Activated B cell treated with CpG ODN at 0.5 μM for 24 hours (primary cell): ENCODE measurements around the gene UST. TPM values are rescaled to one million over a fixed set of nuclear protein-coding genes. Genes with fewer than 3 reads are reported as not detected.
"Not testable (repeated sequence)": the region's sequence is repeated elsewhere in the genome, so short reads cannot be mapped to it uniquely, and the experiment has no call there.

ENCODE experiments used
- ATAC-seq: fragments of 200-7000 bp; cut with Tn5 transposase; one replicate; pipeline ENCODE4 v1.10.0; 2021; ENCODE audit warnings: low read depth, mild to moderate bottlenecking, moderate library complexity
- CTCF ChIA-PET: fragments of 350-600 bp; sonication (Branson Sonifier 250); formaldehyde crosslinking; loops from one replicate; lab custom pipeline; 2021; ENCODE audit warnings: antibody characterized with exemption; lab: Charles Lee
- POLR2A ChIA-PET: fragments of 350-600 bp; sonication (Branson Sonifier 250); formaldehyde crosslinking; loops from one replicate; lab custom pipeline; 2021; ENCODE audit warnings: antibody characterized with exemption; lab: Charles Lee
- DNase-seq: peaks from one replicate; pipeline ENCODE4 v3.0.0; 2022
- H3K27ac Mint-ChIP-seq: one replicate; pipeline ENCODE4 v1.8.0; 2020; ENCODE audit warnings: mixed read lengths
- H3K27me3 Mint-ChIP-seq: one replicate; pipeline ENCODE4 v1.8.0; 2021; ENCODE audit warnings: mixed read lengths
- H3K36me3 Mint-ChIP-seq: one replicate; pipeline ENCODE4 v1.8.0; 2021; ENCODE audit warnings: low read depth, mixed read lengths
- H3K4me1 Mint-ChIP-seq: one replicate; pipeline ENCODE4 v1.8.0; 2021; ENCODE audit warnings: mixed read lengths
- H3K4me3 Mint-ChIP-seq: one replicate; pipeline ENCODE4 v1.8.0; 2020; ENCODE audit warnings: mild to moderate bottlenecking, mixed read lengths
- H3K9me3 Mint-ChIP-seq: one replicate; pipeline ENCODE4 v1.8.0; 2020; ENCODE audit warnings: mixed read lengths
- CTCF ChIP-seq: fragments of 200-600 bp; IDR thresholded peaks from one replicate; pipeline ENCODE4 v1.8.0; 2022; ENCODE audit warnings: antibody characterized with exemption, mild to moderate bottlenecking
- intact Hi-C: fragments of 100-400 bp; cut with micrococcal nuclease; formaldehyde crosslinking; loops from one replicate; pipeline ENCODE4 v1.15.1; 2024
- total RNA-seq: library from RNA; stranded (reverse); gene quantifications from 2 replicates; pipeline ENCODE4 v1.2.3, GENCODE V29; 2022

Gene UST
- total RNA-seq, 1 donor from 2014 or later = 18.1 TPM

- H3K4me1 Mint-ChIP-seq = peaks cover 9% of the 10 kb centered on the region
- H3K36me3 Mint-ChIP-seq = peaks cover 32% of the 10 kb centered on the region
- no peak for TF ChIP-seq CTCF
- no peak for ATAC-seq
- peaks cover 7% of the 10 kb centered on the region for H3K9me3 Mint-ChIP-seq
- H3K27me3 Mint-ChIP-seq = no peaks in the 10 kb centered on the region
- H3K27ac Mint-ChIP-seq = no peak overlapping the region
- no peak for DNase-seq
- ChIA-PET CTCF (interaction anchor here (0.9 kb wide), 1 partner anchor 24 kb away, joined by 3 read pairs; no protein-coding TSS in a partner anchor), POLR2A (interaction anchor here (0.5 kb wide), 1 partner anchor 744 kb away, joined by 3 read pairs; no protein-coding TSS in a partner anchor)
- H3K4me3 Mint-ChIP-seq = no peak overlapping the region
- intact Hi-C loops = no loop called here
Observed at GRCh38 chr6:149004664-149005063, 257.8 kb downstream of the UST start.

GRCh38 chr6:149006236-149006635 is 259.4 kb downstream of the UST start:
- DNase-seq, ATAC-seq, H3K27me3 Mint-ChIP-seq, H3K4me3 Mint-ChIP-seq, POLR2A ChIA-PET, intact Hi-C loops, H3K27ac Mint-ChIP-seq, H3K4me1 Mint-ChIP-seq, H3K9me3 Mint-ChIP-seq, CTCF ChIA-PET: not testable (repeated sequence)
- H3K36me3 Mint-ChIP-seq = peaks cover 33% of the 10 kb centered on the region

- POLR2A ChIA-PET = no interaction called here
- Mint-ChIP-seq H3K36me3 (peaks cover 33% of the 10 kb centered on the region), H3K9me3 (peaks cover 5% of the 10 kb centered on the region), H3K27ac (no peak overlapping the region), H3K4me1 (no peaks in the 10 kb centered on the region), H3K27me3 (no peaks in the 10 kb centered on the region), H3K4me3 (no peak overlapping the region)
- no peak for TF ChIP-seq CTCF
- ATAC-seq (no peak), DNase-seq (no peak)
- CTCF ChIA-PET = no interaction called here
- intact Hi-C loops = no loop called here
Observed at GRCh38 chr6:149006671-149007070, 259.8 kb downstream of the UST start.

- Mint-ChIP-seq H3K4me1 (no peaks in the 10 kb centered on the region), H3K4me3 (no peak overlapping the region), H3K27ac (no peak overlapping the region), H3K36me3 (peaks cover 38% of the 10 kb centered on the region), H3K9me3 (peaks cover 3% of the 10 kb centered on the region), H3K27me3 (no peaks in the 10 kb centered on the region)
- ChIA-PET POLR2A (no interaction called here), CTCF (interaction anchor here (1.4 kb wide), 1 partner anchor 21 kb away, joined by 5 read pairs; no protein-coding TSS in a partner anchor)
- intact Hi-C loops = no loop called here
- DNase-seq = no peak
- TF ChIP-seq CTCF = no peak
- no peak for ATAC-seq
Observed at GRCh38 chr6:149007846-149008245, 261.0 kb downstream of the UST start.

- POLR2A ChIA-PET = no interaction called here
- Mint-ChIP-seq H3K27me3 (no peaks in the 10 kb centered on the region), H3K36me3 (peaks cover 38% of the 10 kb centered on the region), H3K9me3 (peaks cover 3% of the 10 kb centered on the region), H3K27ac (no peak overlapping the region), H3K4me3 (no peak overlapping the region), H3K4me1 (no peaks in the 10 kb centered on the region)
- ATAC-seq (no peak), DNase-seq (no peak)
- TF ChIP-seq CTCF = no peak
- intact Hi-C loops = no loop called here
- CTCF ChIA-PET = interaction anchor here (1.4 kb wide), 1 partner anchor 20 kb away, joined by 5 read pairs; no protein-coding TSS in a partner anchor
Observed at GRCh38 chr6:149008741-149009140, 261.9 kb downstream of the UST start.

GRCh38 chr6:149012040-149012545 is 265.3 kb downstream of the UST start:
- H3K4me3 Mint-ChIP-seq = no peak overlapping the region
- H3K27me3 Mint-ChIP-seq = no peaks in the 10 kb centered on the region
- intact Hi-C loops = no loop called here
- no peak for DNase-seq
- H3K9me3 Mint-ChIP-seq = no peaks in the 10 kb centered on the region
- ATAC-seq = no peak
- H3K4me1 Mint-ChIP-seq = no peaks in the 10 kb centered on the region
- POLR2A ChIA-PET = no interaction called here
- H3K27ac Mint-ChIP-seq = no peak overlapping the region
- peaks cover 16% of the 10 kb centered on the region for H3K36me3 Mint-ChIP-seq
- CTCF ChIA-PET = no interaction called here
- no peak for TF ChIP-seq CTCF
